NCI-H146 (cell line): ENCODE measurements around the gene EZH2.

Source experiments
- DNase-seq: peaks from one replicate; lab custom pipeline; 2025; lab: John Stamatoyannopoulos, UW

EZH2 gene

GRCh38 chr7:148761499-148762278, 122.4 kb downstream of the EZH2 start:
- no peak for DNase-seq
